ENCODE measurements around the gene KCNA4.

DNA sequence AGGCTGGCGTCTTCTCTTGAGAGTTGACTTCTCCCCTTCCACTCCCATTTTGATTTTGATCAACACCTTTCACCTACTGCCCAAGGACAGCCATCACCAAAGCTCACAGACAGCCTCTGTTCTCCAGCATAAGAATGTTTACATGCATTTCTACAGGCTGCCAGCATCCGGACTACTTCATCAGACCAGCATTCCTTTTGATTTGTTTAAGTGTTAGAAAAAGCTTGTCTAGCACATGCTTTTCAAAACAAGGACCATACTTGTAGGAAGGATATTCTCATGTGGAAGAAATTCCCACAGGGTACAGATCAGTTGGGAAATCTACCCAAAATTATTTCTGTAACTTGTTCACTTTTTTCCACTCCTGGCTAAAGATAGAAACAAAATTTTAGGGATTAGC, 6.2 kb upstream of the KCNA4 start:
- TF ChIP-seq, protein P1, sequence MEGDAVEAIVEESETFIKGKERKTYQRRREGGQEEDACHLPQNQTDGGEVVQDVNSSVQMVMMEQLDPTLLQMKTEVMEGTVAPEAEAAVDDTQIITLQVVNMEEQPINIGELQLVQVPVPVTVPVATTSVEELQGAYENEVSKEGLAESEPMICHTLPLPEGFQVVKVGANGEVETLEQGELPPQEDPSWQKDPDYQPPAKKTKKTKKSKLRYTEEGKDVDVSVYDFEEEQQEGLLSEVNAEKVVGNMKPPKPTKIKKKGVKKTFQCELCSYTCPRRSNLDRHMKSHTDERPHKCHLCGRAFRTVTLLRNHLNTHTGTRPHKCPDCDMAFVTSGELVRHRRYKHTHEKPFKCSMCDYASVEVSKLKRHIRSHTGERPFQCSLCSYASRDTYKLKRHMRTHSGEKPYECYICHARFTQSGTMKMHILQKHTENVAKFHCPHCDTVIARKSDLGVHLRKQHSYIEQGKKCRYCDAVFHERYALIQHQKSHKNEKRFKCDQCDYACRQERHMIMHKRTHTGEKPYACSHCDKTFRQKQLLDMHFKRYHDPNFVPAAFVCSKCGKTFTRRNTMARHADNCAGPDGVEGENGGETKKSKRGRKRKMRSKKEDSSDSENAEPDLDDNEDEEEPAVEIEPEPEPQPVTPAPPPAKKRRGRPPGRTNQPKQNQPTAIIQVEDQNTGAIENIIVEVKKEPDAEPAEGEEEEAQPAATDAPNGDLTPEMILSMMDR (IDR thresholded peaks at IDR 0.05) = no peak
- TF ChIP-seq POLR2A (IDR thresholded peaks at IDR 0.05) = no peak
